Dermis blood vessel endothelial cell (primary cell): ENCODE results near the gene ADAMTS8. TPM values are rescaled to one million over a fixed set of nuclear protein-coding genes. Genes with fewer than 3 reads are reported as not detected.

ENCODE experiments used
- DNase-seq: peaks from one replicate; pipeline ENCODE4 v3.0.0; 2010
- total RNA-seq: library from RNA; depleted of rRNA; stranded (reverse); fragments of >200 nt; gene quantifications from 2 replicates; pipeline ENCODE4 v1.2.3, GENCODE V29; 2014

Gene ADAMTS8
- not detected in 2 replicates for total RNA-seq

GRCh38 chr11:130428316-130429119, at the start of gene ADAMTS8:
Gene ADAMTS8 (minus strand): TSS chr11:130428609. CDS start chr11:130428286, 323 bp downstream.
- no peak for DNase-seq

- DNase-seq, result no peak
These were observed 49.3 kb upstream of the ADAMTS8 start for GRCh38 chr11:130477586-130478203.

- DNase-seq, result no peak
These were observed 48.6 kb upstream of the ADAMTS8 start for GRCh38 chr11:130476922-130477491.

GRCh38 chr11:130476200-130476921, 48.0 kb upstream of the ADAMTS8 start:
- DNase-seq, result no peak

- no peak for DNase-seq
These were observed 47.1 kb upstream of the ADAMTS8 start for GRCh38 chr11:130475426-130476053.

GRCh38 chr11:130474637-130475400, 46.4 kb upstream of the ADAMTS8 start:
- DNase-seq, result no peak

GRCh38 chr11:130473795-130474377, 45.5 kb upstream of the ADAMTS8 start:
- DNase-seq, result no peak

- no peak for DNase-seq
These were observed 44.8 kb upstream of the ADAMTS8 start for GRCh38 chr11:130473056-130473794.

- DNase-seq, result no peak
These were observed 44.1 kb upstream of the ADAMTS8 start for GRCh38 chr11:130472434-130472961.

GRCh38 chr11:130471731-130472433, 43.5 kb upstream of the ADAMTS8 start:
- DNase-seq, result no peak

GRCh38 chr11:130470832-130471706, 42.7 kb upstream of the ADAMTS8 start:
- DNase-seq, result no peak

- no peak for DNase-seq
These were observed 40.8 kb upstream of the ADAMTS8 start for GRCh38 chr11:130469181-130469580.

- no peak for DNase-seq
These were observed 38.9 kb upstream of the ADAMTS8 start for GRCh38 chr11:130467116-130467900.

- DNase-seq, result no peak
These were observed 36.9 kb upstream of the ADAMTS8 start for GRCh38 chr11:130465263-130465662.

GRCh38 chr11:130464291-130464812, 35.9 kb upstream of the ADAMTS8 start:
- no peak for DNase-seq

GRCh38 chr11:130462931-130463330, 34.5 kb upstream of the ADAMTS8 start:
- DNase-seq, result no peak

- no peak for DNase-seq
These were observed 33.9 kb upstream of the ADAMTS8 start for GRCh38 chr11:130462101-130462885.
